CD4-positive, alpha-beta T cell (primary cell): ENCODE measurements around the gene CWC27. TPM values are rescaled to one million over a fixed set of nuclear protein-coding genes. Genes with fewer than 3 reads are reported as not detected.

Experiments
- ATAC-seq: fragments of 200-7000 bp; cut with Tn5 transposase; one replicate; pipeline ENCODE4 v1.10.0; 2022; ENCODE audit warnings: mild to moderate bottlenecking; ENCODE audit not compliant: poor library complexity
- CTCF ChIA-PET: fragments of 350-600 bp; sonication (Branson Sonifier 250); formaldehyde crosslinking; loops from one replicate; lab custom pipeline; 2021; ENCODE audit warnings: antibody characterized with exemption, inconsistent platforms; lab: Charles Lee
- POLR2A ChIA-PET: fragments of 350-600 bp; sonication (Branson Sonifier 250); formaldehyde crosslinking; loops from one replicate; lab custom pipeline; 2021; ENCODE audit warnings: antibody characterized with exemption, inconsistent platforms; lab: Charles Lee
- DNase-seq, 14 experiments: peaks; one replicate each; pipeline ENCODE4 v3.0.0-alpha.2; 2013 to 2020; ENCODE audit warnings: mixed read lengths in 2 of 14
- H3K27ac ChIP-seq, 2 donors: one replicate each; pipeline versions ENCODE4 v1.5.1 to v1.7.0; 2013; ENCODE audit warnings: low read length in 2 of 2, low read depth in 1 of 2, mild to moderate bottlenecking in 1 of 2
- H3K27me3 ChIP-seq, 2 experiments: 1 replicate in 1 of 2; 2 replicates in 1 of 2; pipeline versions ENCODE4 v1.6.1 to v1.7.0; 2013; ENCODE audit warnings: low read length in 2 of 2, control low read depth in 1 of 2, mild to moderate bottlenecking in 1 of 2, moderate library complexity in 1 of 2; ENCODE audit not compliant: insufficient read depth in 2 of 2, control insufficient read depth in 1 of 2
- H3K36me3 ChIP-seq: one replicate; pipeline ENCODE4 v1.6.1; 2013; ENCODE audit warnings: low read length, control low read depth; ENCODE audit not compliant: insufficient read depth
- H3K4me1 ChIP-seq: one replicate; pipeline ENCODE4 v1.6.1; 2013; ENCODE audit warnings: low read length, control low read depth; ENCODE audit not compliant: insufficient read depth
- H3K4me3 ChIP-seq: one replicate; pipeline ENCODE4 v1.5.1; 2013; ENCODE audit warnings: mild to moderate bottlenecking, low read length, moderate library complexity
- H3K9me3 ChIP-seq, 2 experiments: 1 replicate in 1 of 2; 2 replicates in 1 of 2; pipeline versions ENCODE4 v1.6.1 to v1.7.0; 2013; ENCODE audit warnings: low read length in 2 of 2, mild to moderate bottlenecking in 2 of 2, control low read depth in 1 of 2, moderate library complexity in 1 of 2; ENCODE audit not compliant: control insufficient read depth in 1 of 2, insufficient read depth in 1 of 2
- H3K27ac Mint-ChIP-seq: one replicate; pipeline ENCODE4 v1.8.0; 2020; ENCODE audit warnings: mixed read lengths
- H3K27me3 Mint-ChIP-seq: one replicate; pipeline ENCODE4 v1.8.0; 2021; ENCODE audit warnings: mixed read lengths
- H3K36me3 Mint-ChIP-seq: one replicate; pipeline ENCODE4 v1.8.0; 2021; ENCODE audit warnings: low read depth, mixed read lengths
- H3K4me1 Mint-ChIP-seq: one replicate; pipeline ENCODE4 v1.8.0; 2021; ENCODE audit warnings: low read depth, mixed read lengths
- H3K4me3 Mint-ChIP-seq: one replicate; pipeline ENCODE4 v1.8.0; 2020; ENCODE audit warnings: mild to moderate bottlenecking, mixed read lengths
- H3K9me3 Mint-ChIP-seq: one replicate; pipeline ENCODE4 v1.8.0; 2020; ENCODE audit warnings: mixed read lengths
- intact Hi-C, 2 experiments: fragments of 100-400 bp; cut with DNase I in 1 of 2; cut with micrococcal nuclease in 1 of 2; formaldehyde crosslinking; loops; one replicate each; pipeline versions ENCODE4 v1.15.1 to v1.9.0; 2023 to 2025; cut with DNase I, micrococcal nuclease
- total RNA-seq, 174 experiments: library from RNA in 2 of 174; stranded (reverse) in 2 of 174; gene quantifications; one replicate each; pipeline ENCODE4 v1.2.3 and lab custom pipeline; 2021 to 2026
- TF ChIP-seq, protein P1 (sequence below): fragments of 200-600 bp; IDR thresholded peaks from one replicate; pipeline ENCODE4 v1.8.0; 2022; ENCODE audit warnings: antibody characterized with exemption, mild to moderate bottlenecking

The CWC27 gene
- total RNA-seq, 2 experiments from 2014 or later: 14.2 to 14.5 TPM

DNA sequence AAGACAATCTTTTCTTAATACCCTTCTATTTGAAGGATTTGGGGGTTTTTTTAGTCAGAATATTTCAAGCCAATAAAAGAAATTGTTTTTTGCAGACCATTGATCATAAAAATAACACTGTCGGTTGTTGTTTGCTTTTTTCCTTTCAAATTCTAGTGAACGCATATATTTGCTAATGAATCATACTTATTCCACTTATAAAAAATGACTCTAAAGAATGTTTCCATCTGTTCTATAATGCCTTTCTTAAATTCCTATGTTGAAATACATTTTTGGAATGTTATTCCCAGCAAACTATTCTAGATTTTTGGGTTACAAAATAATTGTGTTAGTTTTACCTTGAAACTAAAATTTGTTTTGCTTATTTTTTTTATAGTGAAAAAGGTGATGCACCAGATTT is 32.2 kb downstream of the CWC27 start:
- Histone ChIP-seq H3K27me3 (no peaks in the 10 kb centered on the region), H3K4me1 (no peaks in the 10 kb centered on the region), H3K9me3 (no peaks in the 10 kb centered on the region), H3K4me3 (no peak overlapping the region), H3K36me3 (peaks cover 10% of the 10 kb centered on the region), H3K27ac (no peak overlapping the region)
- H3K27ac Mint-ChIP-seq: no peak overlapping the region
- DNase-seq: no peak
- POLR2A ChIA-PET: no interaction called here
- no peaks in the 10 kb centered on the region for H3K27me3 Mint-ChIP-seq
- H3K4me3 Mint-ChIP-seq: no peak overlapping the region
- H3K36me3 Mint-ChIP-seq: peaks cover 28% of the 10 kb centered on the region
- H3K9me3 Mint-ChIP-seq: no peaks in the 10 kb centered on the region
- H3K4me1 Mint-ChIP-seq: no peaks in the 10 kb centered on the region
- ATAC-seq: no peak
- TF ChIP-seq, protein P1, sequence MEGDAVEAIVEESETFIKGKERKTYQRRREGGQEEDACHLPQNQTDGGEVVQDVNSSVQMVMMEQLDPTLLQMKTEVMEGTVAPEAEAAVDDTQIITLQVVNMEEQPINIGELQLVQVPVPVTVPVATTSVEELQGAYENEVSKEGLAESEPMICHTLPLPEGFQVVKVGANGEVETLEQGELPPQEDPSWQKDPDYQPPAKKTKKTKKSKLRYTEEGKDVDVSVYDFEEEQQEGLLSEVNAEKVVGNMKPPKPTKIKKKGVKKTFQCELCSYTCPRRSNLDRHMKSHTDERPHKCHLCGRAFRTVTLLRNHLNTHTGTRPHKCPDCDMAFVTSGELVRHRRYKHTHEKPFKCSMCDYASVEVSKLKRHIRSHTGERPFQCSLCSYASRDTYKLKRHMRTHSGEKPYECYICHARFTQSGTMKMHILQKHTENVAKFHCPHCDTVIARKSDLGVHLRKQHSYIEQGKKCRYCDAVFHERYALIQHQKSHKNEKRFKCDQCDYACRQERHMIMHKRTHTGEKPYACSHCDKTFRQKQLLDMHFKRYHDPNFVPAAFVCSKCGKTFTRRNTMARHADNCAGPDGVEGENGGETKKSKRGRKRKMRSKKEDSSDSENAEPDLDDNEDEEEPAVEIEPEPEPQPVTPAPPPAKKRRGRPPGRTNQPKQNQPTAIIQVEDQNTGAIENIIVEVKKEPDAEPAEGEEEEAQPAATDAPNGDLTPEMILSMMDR: no peak
- CTCF ChIA-PET: no interaction called here
- intact Hi-C loops: no loop called here

DNA sequence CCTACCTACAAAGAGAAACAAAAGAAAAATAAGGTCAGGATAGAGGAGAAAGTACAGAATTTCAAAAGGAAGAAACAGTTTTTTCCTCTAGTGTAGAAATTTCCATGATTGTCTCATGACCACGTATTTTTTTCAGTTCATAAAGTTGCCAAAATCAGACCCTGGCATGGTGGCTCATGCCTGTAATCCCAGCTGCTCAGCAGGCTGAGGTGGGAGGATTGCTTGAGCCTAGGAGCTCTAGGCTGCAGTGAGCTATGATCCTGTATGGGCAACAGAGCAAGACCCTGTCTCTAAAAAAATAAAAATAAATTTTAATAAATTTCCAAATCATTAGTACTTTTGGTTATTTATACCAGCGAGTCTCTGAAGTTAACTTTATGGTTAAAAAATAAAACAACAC is 37.8 kb downstream of the CWC27 start:
- peaks cover 27% of the 10 kb centered on the region for H3K36me3 ChIP-seq

DNA sequence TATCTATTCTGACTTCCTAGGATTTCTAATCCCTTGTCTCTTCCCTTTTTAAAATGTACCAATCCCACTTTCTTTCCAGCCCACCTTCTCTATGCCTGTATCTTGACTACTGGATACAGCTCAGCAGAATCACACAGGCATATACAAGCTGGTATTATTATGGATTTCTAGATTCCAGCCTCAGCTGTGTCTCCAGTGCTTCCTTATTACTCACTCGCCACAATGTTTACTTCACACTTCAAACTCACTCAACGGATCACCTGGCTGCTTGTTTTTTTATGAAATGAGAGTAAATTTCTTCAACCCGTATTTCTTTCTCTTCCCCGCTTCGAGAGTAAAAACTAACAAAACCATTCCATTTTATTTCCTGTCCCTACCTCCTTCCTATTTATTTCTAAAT is 38.8 kb downstream of the CWC27 start:
- ChIA-PET CTCF (no interaction called here), POLR2A (no interaction called here)
- intact Hi-C loops: no loop called here
- no peaks in the 10 kb centered on the region for H3K9me3 ChIP-seq
- Mint-ChIP-seq H3K9me3 (no peaks in the 10 kb centered on the region), H3K27me3 (no peaks in the 10 kb centered on the region), H3K4me3 (no peak overlapping the region), H3K36me3 (peaks cover 39% of the 10 kb centered on the region), H3K4me1 (no peaks in the 10 kb centered on the region), H3K27ac (no peak overlapping the region)
- TF ChIP-seq, protein P1: no peak
- H3K27me3 ChIP-seq: no peaks in the 10 kb centered on the region
- no peaks in the 10 kb centered on the region for H3K4me1 ChIP-seq
- peaks cover 27% of the 10 kb centered on the region for H3K36me3 ChIP-seq
- DNase-seq: no peak
- no peak for ATAC-seq
- H3K27ac ChIP-seq: no peak overlapping the region
- H3K4me3 ChIP-seq: no peak overlapping the region

More for the DNA sequence above, 37.8 kb downstream of the CWC27 start:
- H3K27ac ChIP-seq: no peak overlapping the region
- ATAC-seq (no peak), DNase-seq (no peak)
- CTCF ChIA-PET: no interaction called here
- POLR2A ChIA-PET: no interaction called here
- no peaks in the 10 kb centered on the region for H3K9me3 ChIP-seq
- Mint-ChIP-seq H3K27ac (no peak overlapping the region), H3K4me3 (no peak overlapping the region), H3K27me3 (no peaks in the 10 kb centered on the region), H3K36me3 (peaks cover 39% of the 10 kb centered on the region), H3K9me3 (no peaks in the 10 kb centered on the region), H3K4me1 (no peaks in the 10 kb centered on the region)
- H3K27me3 ChIP-seq: no peaks in the 10 kb centered on the region
- H3K4me3 ChIP-seq: no peak overlapping the region
- intact Hi-C loops: no loop called here
- TF ChIP-seq, protein P1: no peak
- H3K4me1 ChIP-seq: no peaks in the 10 kb centered on the region
